Esophagus muscularis mucosa (tissue), 4 donors: ENCODE results near the gene IQCE. TPM values are rescaled to one million over a fixed set of nuclear protein-coding genes. Genes with fewer than 3 reads are reported as not detected.

Experiments used
- DNase-seq: peaks from one replicate; pipeline ENCODE4 v3.0.0-alpha.2; 2017; ENCODE audit errors: extremely low spot score
- H3K27ac ChIP-seq, 4 donors: fragments of 200-600 bp; sonication (generic); replicated peaks in 1 of 4; 1 replicate in 3 of 4; 2 replicates in 1 of 4; pipeline ENCODE4 v1.5.1; 2016 to 2019; ENCODE audit warnings: mild to moderate bottlenecking in 1 of 4
- H3K27me3 ChIP-seq, 4 donors: fragments of 200-600 bp; sonication (generic); one replicate each; pipeline versions ENCODE4 v1.5.1 to v1.6.0; 2016 to 2019
- H3K36me3 ChIP-seq, 4 donors: fragments of 200-600 bp; sonication (generic); one replicate each; pipeline ENCODE4 v1.5.1; 2016 to 2019
- H3K4me1 ChIP-seq, 4 donors: fragments of 200-600 bp; sonication (generic); one replicate each; pipeline ENCODE4 v1.5.1; 2016 to 2019
- H3K4me3 ChIP-seq, 4 donors: fragments of 200-600 bp; sonication (generic); 1 replicate in 2 of 4; 2 replicates in 2 of 4; pipeline ENCODE4 v1.5.1; 2016 to 2019; ENCODE audit warnings: mild to moderate bottlenecking in 4 of 4, moderate library complexity in 1 of 4
- H3K9me3 ChIP-seq, 4 donors: fragments of 200-600 bp; sonication (generic); 1 replicate in 3 of 4; 2 replicates in 1 of 4; pipeline ENCODE4 v1.5.1; 2016 to 2019
- CTCF ChIP-seq, 3 experiments: fragments of 200-600 bp in 2 of 3; fragments of 450-650 bp in 1 of 3; sonication (generic) in 2 of 3; IDR thresholded peaks; one replicate each; pipeline ENCODE4 v1.5.1; 2017 to 2019; ENCODE audit warnings: antibody characterized with exemption in 3 of 3, mild to moderate bottlenecking in 2 of 3, moderate library complexity in 1 of 3
- EP300 ChIP-seq: sonication (generic); formaldehyde crosslinking; IDR thresholded peaks from one replicate; pipeline ENCODE4 v1.6.1; 2017; ENCODE audit warnings: antibody characterized with exemption
- POLR2A ChIP-seq: fragments of 450-650 bp; IDR thresholded peaks from one replicate; pipeline ENCODE4 v1.6.1; 2017; ENCODE audit warnings: antibody characterized with exemption, moderate library complexity, mild to moderate bottlenecking, low read depth
- POLR2AphosphoS5 ChIP-seq, 2 donors: sonication (generic); formaldehyde crosslinking; IDR thresholded peaks; one replicate each; pipeline ENCODE4 v1.6.1; 2017; ENCODE audit warnings: antibody characterized with exemption in 2 of 2
- WGBS: methylation state at CpG from one replicate; pipeline ENCODE4 v1.1.5; 2018; 5-methylcytosine and 5-hydroxymethylcytosine counted together
- intact Hi-C: fragments of 100-400 bp; cut with DNase I; formaldehyde crosslinking; loops from one replicate; pipeline ENCODE4 v1.15.1; 2023
- total RNA-seq, 4 donors: library from RNA; depleted of rRNA; stranded (reverse); fragments of >200 nt; gene quantifications; one replicate each; pipeline versions ENCODE4 v1.1.0 to v1.2.1, GENCODE V29; 2016

Gene IQCE
- total RNA-seq, 4 donors from 2014 or later = 13.0 to 22.4 (median 18.0) TPM

DNA sequence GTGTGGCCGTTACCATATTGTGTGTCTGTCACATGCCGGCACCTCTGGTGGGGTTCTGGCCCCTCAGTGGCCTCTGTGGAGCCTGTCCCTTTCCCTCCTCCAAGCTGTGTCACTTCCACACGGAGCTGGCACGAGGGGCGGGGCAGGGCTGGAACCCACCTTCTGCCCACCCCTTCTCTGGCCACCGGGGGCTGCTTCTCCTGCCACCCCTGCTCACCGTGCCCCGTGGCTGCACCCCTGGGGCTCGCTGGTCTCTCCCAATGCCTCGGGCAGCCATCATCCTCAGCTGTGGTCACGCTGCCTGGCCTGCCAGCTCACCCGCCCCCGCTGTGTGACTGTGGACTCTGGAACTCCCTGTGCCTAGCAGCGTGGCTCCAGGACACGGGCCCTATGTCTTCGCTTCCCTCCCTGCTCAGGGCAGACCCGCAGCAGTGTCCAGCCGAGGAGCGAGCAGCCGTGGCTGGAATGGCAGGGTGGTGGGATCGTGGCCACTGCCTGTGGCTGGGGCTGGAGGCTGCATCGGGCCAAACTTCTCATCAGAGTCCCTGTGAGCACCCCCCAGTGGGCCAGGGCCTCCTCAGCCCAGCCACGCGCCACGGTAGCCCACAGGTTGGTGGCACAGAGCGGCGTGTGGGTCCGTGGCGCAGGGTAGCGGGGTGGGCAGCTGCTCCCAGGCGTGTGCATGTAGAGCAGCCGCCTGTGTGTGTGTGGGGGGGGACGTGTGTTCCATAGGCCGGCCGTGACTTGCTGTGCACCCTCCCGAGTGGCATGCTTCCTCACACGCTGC lies 81.1 kb downstream of the IQCE start:
- Histone ChIP-seq H3K4me3 (no peak overlapping the region), H3K4me1 (peaks cover 72 to 95% (median 92%) of the 10 kb centered on the region in 4 donors), H3K27me3 (no peaks in the 10 kb centered on the region), H3K36me3 (no peaks in the 10 kb centered on the region), H3K9me3 (no peaks in the 10 kb centered on the region), H3K27ac (peak overlapping the region in 2 of 4 donors; percentile 78 to 83)
- DNase-seq = no peak
- TF ChIP-seq CTCF (IDR thresholded peaks at IDR 0.05) = no peak
- TF ChIP-seq EP300 = no peak
- no peak for TF ChIP-seq POLR2A
- TF ChIP-seq POLR2AphosphoS5 (IDR thresholded peaks at IDR 0.05) = no peak
- 90% methylated on average over 23 of the region's 37 CpGs for WGBS
- intact Hi-C loops = loop anchor here (5.0 kb wide), 1 partner anchor 83 kb away; the partner anchor contains the start of genes BRAT1 and IQCE

- Histone ChIP-seq H3K4me1 (peaks cover 76 to 96% (median 92%) of the 10 kb centered on the region in 4 donors), H3K36me3 (no peaks in the 10 kb centered on the region), H3K9me3 (no peaks in the 10 kb centered on the region), H3K27ac (peak overlapping the region in 3 of 4 donors; percentile 71 to 83 (median 78)), H3K4me3 (no peak overlapping the region), H3K27me3 (no peaks in the 10 kb centered on the region)
- no peak for TF ChIP-seq POLR2A
- no peak for TF ChIP-seq CTCF (IDR thresholded peaks at IDR 0.05)
- TF ChIP-seq EP300 = no peak
- TF ChIP-seq POLR2AphosphoS5 (IDR thresholded peaks at IDR 0.05) = no peak
- WGBS = 69% methylated on average over 6 of the region's 12 CpGs
- no peak for DNase-seq
- intact Hi-C loops = loop anchor here (5.0 kb wide), 1 partner anchor 83 kb away; the partner anchor contains the start of genes BRAT1 and IQCE
Measured at GRCh38 chr7:2640482-2640830, 81.7 kb downstream of the IQCE start.

- no peak for TF ChIP-seq POLR2AphosphoS5 (IDR thresholded peaks at IDR 0.05)
- TF ChIP-seq POLR2A = no peak
- no peak for TF ChIP-seq CTCF (IDR thresholded peaks at IDR 0.05)
- no peak for TF ChIP-seq EP300
- WGBS = 85% methylated on average over 6 of the region's 9 CpGs
- no peak for DNase-seq
- no peaks in the 10 kb centered on the region for H3K36me3 ChIP-seq
- H3K9me3 ChIP-seq = no peaks in the 10 kb centered on the region
- H3K27ac ChIP-seq = peak overlapping the region; percentile 71 to 83 (median 80)
- H3K4me1 ChIP-seq = peaks cover 75 to 92% (median 91%) of the 10 kb centered on the region in 4 donors
- intact Hi-C loops = loop anchor here (5.0 kb wide), 1 partner anchor 84 kb away; the partner anchor contains the start of genes BRAT1 and IQCE
- H3K4me3 ChIP-seq = peak overlapping the region; percentile 34 to 52 (median 41)
- H3K27me3 ChIP-seq = no peaks in the 10 kb centered on the region
Measured at GRCh38 chr7:2640846-2641316, 82.1 kb downstream of the IQCE start.

- Histone ChIP-seq H3K27me3 (no peaks in the 10 kb centered on the region), H3K4me1 (peaks cover 66 to 84% (median 83%) of the 10 kb centered on the region in 4 donors), H3K9me3 (no peaks in the 10 kb centered on the region), H3K36me3 (peaks cover 0 to 3% (median under 1%) of the 10 kb centered on the region in 4 donors), H3K27ac (peak overlapping the region; percentile 71 to 83 (median 80)), H3K4me3 (peak overlapping the region; percentile 34 to 52 (median 41))
- peak; percentile 94 for DNase-seq
- intact Hi-C loops = loop anchor here (5.0 kb wide), 1 partner anchor 84 kb away; the partner anchor contains the start of genes BRAT1 and IQCE
- WGBS = 19% methylated on average over 20 of the region's 39 CpGs
- TF ChIP-seq EP300 = no peak
- peak; percentile 82 to 90 for TF ChIP-seq POLR2AphosphoS5 (IDR thresholded peaks at IDR 0.05)
- TF ChIP-seq CTCF (IDR thresholded peaks at IDR 0.05) = peak in 1 of 3 experiments; percentile 15
- TF ChIP-seq POLR2A = no peak
Measured at GRCh38 chr7:2641406-2642393, 82.9 kb downstream of the IQCE start.
